Thyroid gland (tissue), 4 donors: ENCODE data around the gene ETV7. TPM values are rescaled to one million over a fixed set of nuclear protein-coding genes. Genes with fewer than 3 reads are reported as not detected.

Experiments
- DNase-seq, 2 donors: peaks; one replicate each; pipeline ENCODE4 v3.0.0-alpha.2; 2019
- H3K27ac ChIP-seq, 3 donors: fragments of 200-600 bp; sonication (generic); 1 replicate in 2 of 3; 2 replicates in 1 of 3; pipeline ENCODE4 v1.5.1; 2016 to 2019; ENCODE audit warnings: mild to moderate bottlenecking in 1 of 3, moderate library complexity in 1 of 3
- H3K27me3 ChIP-seq: fragments of 200-600 bp; sonication (generic); one replicate; pipeline ENCODE4 v1.5.1; 2019
- H3K36me3 ChIP-seq, 2 donors: fragments of 200-600 bp; sonication (generic); one replicate each; pipeline ENCODE4 v1.5.1; 2016 to 2019
- H3K4me1 ChIP-seq, 2 donors: fragments of 200-600 bp; sonication (generic); one replicate each; pipeline ENCODE4 v1.5.1; 2017 to 2019
- H3K4me3 ChIP-seq, 3 donors: fragments of 200-600 bp; sonication (generic); replicated peaks in 1 of 3; 1 replicate in 2 of 3; 2 replicates in 1 of 3; pipeline ENCODE4 v1.5.1; 2016; ENCODE audit warnings: mild to moderate bottlenecking in 1 of 3
- H3K9me3 ChIP-seq: fragments of 200-600 bp; sonication (generic); one replicate; pipeline ENCODE4 v1.5.1; 2017
- POLR2A ChIP-seq, 2 donors: fragments of 450-650 bp; IDR thresholded peaks; one replicate each; pipeline ENCODE4 v1.6.1; 2017; ENCODE audit warnings: antibody characterized with exemption in 2 of 2, mild to moderate bottlenecking in 2 of 2, moderate library complexity in 1 of 2
- WGBS, 2 donors: methylation state at CpG; one replicate each; pipeline ENCODE4 v1.1.5; 2017; 5-methylcytosine and 5-hydroxymethylcytosine counted together
- intact Hi-C: fragments of 100-400 bp; cut with DNase I; formaldehyde crosslinking; loops from one replicate; pipeline ENCODE4 v1.15.1; 2023
- total RNA-seq, 4 donors: library from RNA; depleted of rRNA; stranded (reverse); fragments of >200 nt; gene quantifications; one replicate each; pipeline ENCODE4 v1.2.3, GENCODE V29; 2016
- TF ChIP-seq, protein P1 (sequence below), 6 experiments: fragments of 200-600 bp in 3 of 6; fragments of 450-650 bp in 3 of 6; sonication (generic) in 3 of 6; IDR thresholded peaks; one replicate each; pipeline ENCODE4 v1.5.1; 2016 to 2019; ENCODE audit warnings: antibody characterized with exemption in 6 of 6, mild to moderate bottlenecking in 2 of 6, inconsistent platforms in 1 of 6, moderate library complexity in 1 of 6

Gene ETV7
- total RNA-seq, 4 donors from 2014 or later: 1.4 TPM; not detected in 3

DNA sequence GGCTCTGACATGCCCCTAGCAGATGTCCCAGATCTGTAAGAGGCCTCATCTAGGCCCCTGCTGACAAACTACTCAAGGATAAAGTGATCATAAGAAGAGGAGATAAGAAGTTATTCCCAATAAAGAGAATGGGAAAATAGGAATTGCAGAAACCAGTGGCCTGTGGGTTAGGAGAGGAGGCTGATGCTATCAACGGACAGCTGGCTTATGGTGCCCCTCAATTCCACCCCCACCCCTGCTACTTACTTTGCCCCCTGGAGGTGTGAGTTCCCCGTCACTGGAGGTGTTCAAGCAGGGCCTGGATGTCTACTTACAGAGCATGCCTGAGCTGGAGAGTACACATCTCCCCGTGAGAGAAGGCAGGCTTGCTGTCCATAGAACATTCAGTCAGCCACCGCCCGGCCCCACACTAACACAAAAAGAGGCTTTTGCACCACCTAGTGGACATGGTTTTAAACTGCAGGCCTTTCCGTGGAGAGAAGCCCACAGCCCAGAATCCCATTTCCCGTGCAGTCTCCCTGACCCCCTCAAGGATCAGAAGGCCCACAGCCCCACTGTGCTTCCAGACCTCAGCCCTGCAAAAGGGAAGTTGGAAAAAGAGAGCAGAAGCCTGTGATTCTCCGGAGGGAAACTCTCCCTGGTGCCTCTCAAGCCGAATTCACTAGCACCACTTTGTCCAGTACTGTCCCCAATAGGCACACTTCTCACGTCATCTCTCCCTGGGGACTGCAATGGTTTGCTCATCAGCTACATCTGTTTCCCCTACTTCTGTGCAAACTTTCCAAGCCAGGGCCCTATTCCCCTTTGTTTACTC lies 27.0 kb downstream of the ETV7 start:
- H3K27ac ChIP-seq: no peak overlapping the region
- intact Hi-C loops: loop anchor here (5.0 to 10.0 kb wide), 2 partner anchors 238 to 336 kb away; partner anchors contain the start of genes MAPK14 and SLC26A8

DNA sequence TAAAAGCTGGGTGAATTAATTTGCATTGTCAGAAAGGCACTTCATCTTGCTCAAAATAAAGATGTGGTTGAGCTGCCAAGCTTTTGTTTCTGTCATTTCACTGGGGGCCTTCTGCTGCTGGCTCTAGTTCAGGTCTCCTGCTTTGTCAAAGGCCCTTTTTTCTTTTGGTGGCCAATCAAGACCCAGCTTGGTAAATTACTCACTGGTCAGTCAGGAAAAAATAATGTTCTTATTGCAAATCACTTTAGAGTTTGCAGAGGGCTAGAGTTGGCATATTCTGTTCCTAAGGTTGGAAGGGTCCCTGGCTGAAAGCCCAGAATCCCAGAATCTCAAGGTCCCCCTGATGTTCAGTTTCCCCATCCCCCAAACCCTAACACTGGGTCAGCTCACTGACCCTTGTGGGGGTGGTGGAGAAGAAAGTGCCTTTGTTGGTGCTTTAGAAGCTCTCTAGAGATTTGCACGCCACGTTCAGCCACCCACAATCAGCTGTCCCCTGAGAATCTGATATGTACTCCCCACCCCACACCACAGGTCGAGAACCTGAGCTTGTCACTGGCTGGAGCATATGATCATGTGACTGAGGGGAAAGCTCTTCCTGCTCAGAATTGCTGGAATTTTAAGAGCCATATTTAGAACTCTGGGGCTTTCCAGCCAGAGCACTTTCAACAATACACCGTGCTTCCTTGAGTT lies 29.1 kb downstream of the ETV7 start:
- H3K27ac ChIP-seq: peak overlapping the region in 1 of 3 donors; percentile 26
- peaks cover 0 to 18% of the 10 kb centered on the region in 2 donors for H3K4me1 ChIP-seq
- no peaks in the 10 kb centered on the region for H3K27me3 ChIP-seq
- DNase-seq: peak; percentile 14 to 17
- intact Hi-C loops: no loop called here
- 27 to 30% methylated on average over 4 of the region's 4 CpGs for WGBS, 2 donors
- TF ChIP-seq, protein P1, sequence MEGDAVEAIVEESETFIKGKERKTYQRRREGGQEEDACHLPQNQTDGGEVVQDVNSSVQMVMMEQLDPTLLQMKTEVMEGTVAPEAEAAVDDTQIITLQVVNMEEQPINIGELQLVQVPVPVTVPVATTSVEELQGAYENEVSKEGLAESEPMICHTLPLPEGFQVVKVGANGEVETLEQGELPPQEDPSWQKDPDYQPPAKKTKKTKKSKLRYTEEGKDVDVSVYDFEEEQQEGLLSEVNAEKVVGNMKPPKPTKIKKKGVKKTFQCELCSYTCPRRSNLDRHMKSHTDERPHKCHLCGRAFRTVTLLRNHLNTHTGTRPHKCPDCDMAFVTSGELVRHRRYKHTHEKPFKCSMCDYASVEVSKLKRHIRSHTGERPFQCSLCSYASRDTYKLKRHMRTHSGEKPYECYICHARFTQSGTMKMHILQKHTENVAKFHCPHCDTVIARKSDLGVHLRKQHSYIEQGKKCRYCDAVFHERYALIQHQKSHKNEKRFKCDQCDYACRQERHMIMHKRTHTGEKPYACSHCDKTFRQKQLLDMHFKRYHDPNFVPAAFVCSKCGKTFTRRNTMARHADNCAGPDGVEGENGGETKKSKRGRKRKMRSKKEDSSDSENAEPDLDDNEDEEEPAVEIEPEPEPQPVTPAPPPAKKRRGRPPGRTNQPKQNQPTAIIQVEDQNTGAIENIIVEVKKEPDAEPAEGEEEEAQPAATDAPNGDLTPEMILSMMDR (IDR thresholded peaks at IDR 0.05): no peak
- no peak for TF ChIP-seq POLR2A (IDR thresholded peaks at IDR 0.05)
- no peaks in the 10 kb centered on the region for H3K9me3 ChIP-seq
- no peak overlapping the region for H3K4me3 ChIP-seq
- no peaks in the 10 kb centered on the region for H3K36me3 ChIP-seq

More for the DNA sequence above, 27.0 kb downstream of the ETV7 start:
- DNase-seq: peak; percentile 74 to 76
- H3K36me3 ChIP-seq: no peaks in the 10 kb centered on the region
- H3K4me1 ChIP-seq: peaks cover 0 to 18% of the 10 kb centered on the region in 2 donors
- no peak overlapping the region for H3K4me3 ChIP-seq
- H3K9me3 ChIP-seq: no peaks in the 10 kb centered on the region
- TF ChIP-seq, protein P1 (IDR thresholded peaks at IDR 0.05): peak; percentile 70 to 88 (median 77)
- no peak for TF ChIP-seq POLR2A (IDR thresholded peaks at IDR 0.05)
- H3K27me3 ChIP-seq: no peaks in the 10 kb centered on the region
- WGBS, 2 donors: 20 to 23% methylated on average over 9 to 10 of the region's 10 CpGs

DNA sequence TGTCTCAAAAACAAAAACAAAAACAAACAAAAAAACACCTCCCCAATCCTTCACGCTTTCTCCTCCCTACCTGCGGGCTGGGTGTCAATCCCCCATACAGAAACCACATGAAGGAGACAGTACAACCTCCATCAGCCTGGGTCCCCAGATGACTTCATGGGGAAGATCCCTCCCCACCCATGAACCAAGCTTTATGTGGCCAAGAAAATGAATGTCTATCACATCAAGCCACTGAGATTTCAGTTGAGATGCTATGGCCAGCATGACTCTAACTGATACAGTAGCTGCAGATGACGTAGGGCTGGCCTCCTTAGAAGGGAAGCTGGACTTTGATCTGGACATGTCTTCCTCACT lies 29.6 kb downstream of the ETV7 start:
- H3K27me3 ChIP-seq: no peaks in the 10 kb centered on the region
- TF ChIP-seq, protein P1 (IDR thresholded peaks at IDR 0.05): no peak
- intact Hi-C loops: no loop called here
- no peaks in the 10 kb centered on the region for H3K9me3 ChIP-seq
- no peak for DNase-seq
- 86 to 91% methylated on average over 3 of the region's 3 CpGs for WGBS, 2 donors
- no peak overlapping the region for H3K4me3 ChIP-seq
- H3K27ac ChIP-seq: no peak overlapping the region
- no peaks in the 10 kb centered on the region for H3K36me3 ChIP-seq
- peaks cover 0 to 18% of the 10 kb centered on the region in 2 donors for H3K4me1 ChIP-seq

DNA sequence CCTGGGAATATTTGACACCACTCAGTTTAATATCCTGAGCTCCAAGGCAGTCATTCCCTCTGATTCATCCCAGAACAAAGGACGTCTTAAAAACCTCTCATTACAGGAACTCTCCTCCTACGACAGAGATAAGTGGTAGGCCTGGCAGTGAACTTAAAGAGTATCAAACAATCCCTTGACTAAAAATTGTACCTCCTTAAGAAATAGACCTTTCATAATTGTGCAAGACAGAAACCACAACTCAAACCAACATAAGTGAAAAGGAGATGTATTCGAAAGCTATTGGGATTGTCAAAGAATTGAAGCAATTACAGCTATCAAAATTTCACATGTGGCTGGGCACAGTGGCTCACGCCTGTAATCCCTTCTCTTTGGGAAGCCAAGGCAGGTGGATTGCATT lies 31.6 kb downstream of the ETV7 start:
- Histone ChIP-seq H3K4me3 (no peak overlapping the region), H3K4me1 (peaks cover 0 to 18% of the 10 kb centered on the region in 2 donors), H3K36me3 (no peaks in the 10 kb centered on the region), H3K9me3 (no peaks in the 10 kb centered on the region), H3K27me3 (no peaks in the 10 kb centered on the region), H3K27ac (no peak overlapping the region)
- no peak for DNase-seq
- intact Hi-C loops: no loop called here
- TF ChIP-seq, protein P1 (IDR thresholded peaks at IDR 0.05): no peak
- TF ChIP-seq POLR2A (IDR thresholded peaks at IDR 0.05): no peak
- 72 to 87% methylated on average over 4 of the region's 4 CpGs for WGBS, 2 donors

DNA sequence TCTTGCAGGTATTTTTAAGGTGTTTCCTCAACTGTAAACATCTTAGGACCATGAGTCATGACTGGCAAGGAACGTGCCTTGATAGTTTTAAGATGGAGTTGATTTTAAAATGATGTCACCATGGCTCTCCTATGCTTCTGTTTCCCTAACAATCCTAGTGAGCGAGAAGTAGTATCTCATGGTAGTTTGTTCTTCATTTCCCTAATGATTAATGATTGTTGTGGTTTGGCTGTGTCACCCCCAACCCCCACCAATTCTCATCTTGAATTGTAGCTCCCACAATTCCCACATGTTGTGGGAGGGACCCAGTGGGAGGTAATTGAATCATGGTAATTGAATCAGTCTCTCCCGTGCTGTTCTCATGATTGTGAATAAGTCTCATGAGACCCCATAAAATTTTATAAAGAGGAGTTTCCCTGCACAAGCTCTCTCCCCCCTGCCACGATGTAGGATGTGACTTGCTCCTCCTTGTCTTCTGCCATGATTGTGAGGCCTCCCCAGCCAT lies 34.0 kb downstream of the ETV7 start:
- no peak for DNase-seq
- no peaks in the 10 kb centered on the region for H3K27me3 ChIP-seq
- H3K36me3 ChIP-seq: no peaks in the 10 kb centered on the region
- H3K27ac ChIP-seq: no peak overlapping the region
- no peak overlapping the region for H3K4me3 ChIP-seq
- H3K4me1 ChIP-seq: peaks cover 0 to 7% of the 10 kb centered on the region in 2 donors
- 73 to 86% methylated on average over 4 of the region's 4 CpGs for WGBS, 2 donors
- H3K9me3 ChIP-seq: no peaks in the 10 kb centered on the region
- intact Hi-C loops: no loop called here
- no peak for TF ChIP-seq POLR2A (IDR thresholded peaks at IDR 0.05)
- TF ChIP-seq, protein P1 (IDR thresholded peaks at IDR 0.05): no peak
